HS-27A (cell line): ENCODE measurements around the gene CHKA.

Experiments used
- DNase-seq: peaks from one replicate; pipeline ENCODE4 v3.0.0-alpha.2; 2012; ENCODE audit warnings: low read depth, missing footprints

CHKA gene

GRCh38 chr11:68071281-68072048, 49.7 kb downstream of the CHKA start:
- DNase-seq = no peak

- DNase-seq = no peak
Observed at GRCh38 chr11:68067991-68068390, 53.2 kb downstream of the CHKA start.

DNA sequence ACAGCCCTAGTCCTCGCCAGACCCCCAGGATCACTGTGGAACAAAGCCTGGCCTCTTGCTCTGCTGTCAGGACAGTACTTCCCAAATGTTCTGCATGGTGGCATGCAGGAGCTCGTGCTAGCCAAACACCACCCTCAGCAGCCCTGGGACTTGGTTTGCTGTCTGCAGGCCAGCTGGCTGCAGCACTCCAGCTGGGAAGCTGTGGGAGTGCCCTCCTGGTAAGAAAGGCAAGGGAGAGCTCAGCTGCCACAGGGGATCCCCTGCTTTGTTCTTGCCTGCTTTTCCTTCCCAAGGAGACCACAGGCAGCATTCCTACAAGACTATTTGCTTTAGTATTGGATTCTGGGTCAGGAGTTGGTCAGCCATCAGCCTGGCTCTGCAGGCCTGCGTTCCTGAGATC, 54.4 kb downstream of the CHKA start:
- DNase-seq = no peak

- DNase-seq = no peak
Observed at GRCh38 chr11:68065841-68066240, 55.3 kb downstream of the CHKA start.

DNA sequence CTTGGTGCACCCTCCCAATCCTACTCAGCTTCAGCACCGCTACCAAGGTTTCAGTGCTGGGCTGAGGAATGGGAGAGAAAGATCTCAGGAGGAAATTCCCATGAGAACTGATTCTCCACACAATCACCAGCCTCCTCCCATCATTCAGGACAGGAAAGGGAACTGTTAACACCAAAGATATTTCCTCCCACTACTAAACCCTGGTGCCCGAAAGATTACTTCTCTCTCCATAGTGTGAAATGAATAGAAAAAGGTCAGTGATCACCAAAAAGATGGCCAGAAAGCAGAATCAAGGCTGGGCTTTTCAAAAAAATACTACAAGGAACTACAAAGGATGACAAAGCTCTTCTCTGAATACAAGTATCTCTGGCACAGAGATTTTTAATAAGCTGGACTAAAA, 56.3 kb downstream of the CHKA start:
- no peak for DNase-seq

DNA sequence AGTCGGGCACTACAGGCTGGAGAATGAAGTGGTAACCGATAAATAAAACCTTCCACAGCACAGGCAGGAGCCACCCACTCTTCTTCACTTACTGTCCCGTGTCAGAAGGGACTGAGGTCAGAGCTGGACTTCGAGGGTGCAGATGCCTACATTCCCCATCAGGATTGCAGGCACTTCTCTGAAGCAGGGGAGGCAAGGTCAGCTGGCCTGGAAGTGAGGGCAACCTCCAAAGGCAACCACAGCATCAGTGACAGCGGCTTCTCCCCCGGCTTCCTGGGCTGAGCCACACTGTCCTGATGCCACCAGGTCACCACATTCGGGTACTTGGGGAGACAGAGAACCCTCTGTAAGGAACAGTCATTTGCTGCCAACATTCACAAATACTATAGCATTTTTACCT, 59.7 kb downstream of the CHKA start:
- DNase-seq = no peak

DNA sequence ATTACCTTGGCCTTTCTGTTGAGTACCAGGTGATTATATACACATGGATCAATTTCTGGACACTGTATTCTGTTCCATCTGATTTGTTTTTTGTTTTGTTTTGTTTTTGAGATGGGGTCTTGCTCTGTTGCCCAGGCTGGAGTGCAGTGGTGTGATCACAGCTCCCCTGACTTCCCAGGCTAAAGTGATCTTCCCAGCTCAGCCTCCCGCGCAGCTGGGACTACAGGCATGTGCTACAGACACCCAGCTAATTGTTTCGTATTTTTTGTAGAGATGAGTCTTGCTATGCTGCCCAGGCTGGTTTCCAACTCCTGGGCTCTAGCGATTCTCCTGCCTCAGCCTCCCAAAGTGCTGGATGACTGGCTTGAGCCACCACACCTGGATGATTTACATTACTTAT, 63.4 kb downstream of the CHKA start:
- DNase-seq = no peak

- DNase-seq = no peak
Observed at GRCh38 chr11:68056317-68057285, 64.6 kb downstream of the CHKA start.

DNA sequence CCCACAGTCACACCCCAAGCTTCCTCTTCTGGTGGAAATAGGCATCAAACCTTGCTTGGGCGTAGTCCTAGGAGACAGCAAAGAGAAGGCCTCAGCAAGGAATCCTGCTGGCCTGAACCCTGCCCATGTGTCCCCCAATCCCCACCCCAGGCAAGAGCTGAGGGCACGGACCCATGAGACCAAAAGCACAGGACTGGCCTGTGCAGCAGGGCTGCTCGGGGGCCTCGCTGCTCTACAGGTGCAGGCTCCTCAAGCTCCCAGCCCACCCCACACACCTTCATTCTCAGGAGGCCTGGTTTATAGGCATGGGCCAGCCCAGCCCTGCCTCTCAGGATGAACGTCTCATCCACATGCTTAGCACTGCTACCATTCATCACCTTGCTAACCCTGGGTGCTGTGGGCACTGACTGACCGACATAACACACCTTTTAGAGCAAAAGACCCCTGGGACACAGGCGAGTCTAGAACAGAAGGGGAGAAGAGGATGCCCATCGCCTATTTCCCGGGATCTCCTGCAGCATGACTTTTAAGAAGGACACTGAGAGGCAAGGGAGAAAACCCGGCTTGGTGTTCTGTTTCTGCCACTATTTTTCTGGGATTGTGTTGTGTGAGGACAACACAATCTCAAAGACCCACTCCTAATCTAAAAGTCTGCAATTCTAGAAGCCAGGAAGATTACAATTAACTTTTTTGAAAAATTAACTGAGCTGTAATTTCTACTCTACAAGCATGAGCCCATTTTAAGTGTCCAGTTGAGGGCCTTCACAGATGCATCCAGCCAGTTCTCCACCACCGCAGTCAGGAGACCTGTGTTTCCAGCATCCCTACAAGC, 67.0 kb downstream of the CHKA start:
- DNase-seq = no peak

DNA sequence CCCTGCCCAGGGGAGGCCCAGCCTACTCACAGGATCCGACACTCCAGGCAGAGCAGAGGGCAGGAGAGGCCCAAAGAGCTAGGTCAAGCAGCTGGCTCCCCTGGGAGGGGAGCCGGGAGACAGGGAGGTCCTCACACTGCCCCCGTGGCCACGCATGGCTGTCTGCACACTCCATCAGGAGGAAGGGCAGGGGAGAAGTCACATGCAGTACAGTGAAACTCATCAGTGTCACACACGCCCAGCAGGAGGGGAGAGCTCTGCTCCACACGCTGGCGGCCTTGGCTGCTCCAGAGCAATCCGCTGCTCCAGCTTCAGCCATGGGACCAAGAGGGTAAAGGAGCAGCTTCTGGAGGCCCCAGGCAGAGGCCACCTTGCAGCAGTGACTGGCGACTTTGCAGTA, 68.1 kb downstream of the CHKA start:
- no peak for DNase-seq

- DNase-seq = no peak
Observed at GRCh38 chr11:68052137-68052873, 68.9 kb downstream of the CHKA start.

- DNase-seq = no peak
Observed at GRCh38 chr11:68051191-68052136, 69.7 kb downstream of the CHKA start.

GRCh38 chr11:68050371-68050841, 70.8 kb downstream of the CHKA start:
- no peak for DNase-seq

GRCh38 chr11:68049509-68050370, 71.4 kb downstream of the CHKA start:
- DNase-seq = no peak

GRCh38 chr11:68048681-68049508, 72.3 kb downstream of the CHKA start:
- no peak for DNase-seq

- DNase-seq = no peak
Observed at GRCh38 chr11:68047437-68048290, 73.5 kb downstream of the CHKA start.

DNA sequence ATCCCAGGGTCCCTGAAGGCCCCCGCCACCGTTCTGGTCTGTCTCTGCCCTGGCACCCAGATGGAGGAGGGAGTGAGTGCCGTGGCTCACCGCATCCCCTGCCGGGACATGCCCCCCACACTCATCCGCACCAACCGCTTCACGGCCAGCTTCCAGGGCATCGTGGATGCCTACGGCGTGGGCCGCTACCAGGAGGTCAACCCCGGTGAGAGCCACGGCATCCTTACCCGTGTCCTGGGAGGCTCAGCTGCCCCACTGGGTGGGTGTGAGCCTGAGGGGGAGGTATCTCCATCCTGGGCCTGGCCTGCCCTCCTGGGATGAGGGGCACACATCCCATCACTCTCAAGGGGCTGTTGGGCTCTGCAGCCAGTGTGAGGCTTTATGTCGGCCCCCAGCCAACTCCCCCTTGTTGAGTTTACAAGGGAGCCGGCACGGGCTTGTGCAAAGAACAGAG, 76.3 kb downstream of the CHKA start:
- DNase-seq = no peak
